ENCODE data around the gene ZFYVE27. TPM values are rescaled to one million over a fixed set of nuclear protein-coding genes. Genes with fewer than 3 reads are reported as not detected.
A peak's percentile ranks its signal among the peaks of the same experiment; 100 is the strongest.

ZFYVE27 gene
- total RNA-seq, 6 donors from 2014 or later = 20.5 to 51.3 (median 26.4) TPM

GRCh38 chr10:97791824-97792721 lies 55.1 kb downstream of the ZFYVE27 start:
- Histone ChIP-seq H3K4me1 (peaks cover 6 to 18% (median 14%) of the 10 kb centered on the region in 4 donors), H3K27ac (no peak overlapping the region), H3K4me3 (no peak overlapping the region), H3K36me3 (no peaks in the 10 kb centered on the region), H3K27me3 (no peaks in the 10 kb centered on the region), H3K9me3 (no peaks in the 10 kb centered on the region)
- DNase-seq = peak; percentile 40 to 70
- ATAC-seq (ENCODE audit: low FRiP score in 2 of 2) = peak; percentile 62 to 77
- TF ChIP-seq POLR2AphosphoS5 (IDR thresholded peaks at IDR 0.05) (no peak), CTCF (IDR thresholded peaks at IDR 0.05) (peak; percentile 84 to 88 (median 86))
- 26 to 31% methylated on average over 9 to 10 of the region's 13 CpGs for WGBS, 2 donors

- WGBS, 2 donors = 72 to 81% methylated on average over 4 of the region's 4 CpGs
- DNase-seq (no peak), ATAC-seq (ENCODE audit: low FRiP score in 2 of 2) (no peak)
- Histone ChIP-seq H3K4me1 (peaks cover 0 to 6% (median 4%) of the 10 kb centered on the region in 4 donors), H3K27me3 (no peaks in the 10 kb centered on the region), H3K36me3 (no peaks in the 10 kb centered on the region), H3K9me3 (peaks cover 0 to 6% (median 2%) of the 10 kb centered on the region in 4 donors), H3K4me3 (no peak overlapping the region), H3K27ac (no peak overlapping the region)
- no peak for TF ChIP-seq POLR2A (IDR thresholded peaks at IDR 0.05)
- no peak for TF ChIP-seq POLR2AphosphoS5 (IDR thresholded peaks at IDR 0.05)
- no peak for TF ChIP-seq CTCF (IDR thresholded peaks at IDR 0.05)
These were observed 59.0 kb downstream of the ZFYVE27 start for GRCh38 chr10:97795886-97796285.

- ATAC-seq (ENCODE audit: low FRiP score in 2 of 2) (no peak), DNase-seq (no peak)
- Histone ChIP-seq H3K36me3 (no peaks in the 10 kb centered on the region), H3K27me3 (no peaks in the 10 kb centered on the region), H3K4me1 (peaks cover 0 to 5% (median 4%) of the 10 kb centered on the region in 4 donors), H3K27ac (no peak overlapping the region), H3K9me3 (peaks cover 0 to 6% (median 2%) of the 10 kb centered on the region in 4 donors), H3K4me3 (no peak overlapping the region)
- TF ChIP-seq POLR2AphosphoS5 (IDR thresholded peaks at IDR 0.05) (no peak), EP300 (IDR thresholded peaks at IDR 0.05) (no peak), CTCF (IDR thresholded peaks at IDR 0.05) (no peak), POLR2A (IDR thresholded peaks at IDR 0.05) (no peak)
- 27 to 37% methylated on average over 3 of the region's 3 CpGs for WGBS, 2 donors
These were observed 59.7 kb downstream of the ZFYVE27 start for GRCh38 chr10:97796651-97797050.

DNA sequence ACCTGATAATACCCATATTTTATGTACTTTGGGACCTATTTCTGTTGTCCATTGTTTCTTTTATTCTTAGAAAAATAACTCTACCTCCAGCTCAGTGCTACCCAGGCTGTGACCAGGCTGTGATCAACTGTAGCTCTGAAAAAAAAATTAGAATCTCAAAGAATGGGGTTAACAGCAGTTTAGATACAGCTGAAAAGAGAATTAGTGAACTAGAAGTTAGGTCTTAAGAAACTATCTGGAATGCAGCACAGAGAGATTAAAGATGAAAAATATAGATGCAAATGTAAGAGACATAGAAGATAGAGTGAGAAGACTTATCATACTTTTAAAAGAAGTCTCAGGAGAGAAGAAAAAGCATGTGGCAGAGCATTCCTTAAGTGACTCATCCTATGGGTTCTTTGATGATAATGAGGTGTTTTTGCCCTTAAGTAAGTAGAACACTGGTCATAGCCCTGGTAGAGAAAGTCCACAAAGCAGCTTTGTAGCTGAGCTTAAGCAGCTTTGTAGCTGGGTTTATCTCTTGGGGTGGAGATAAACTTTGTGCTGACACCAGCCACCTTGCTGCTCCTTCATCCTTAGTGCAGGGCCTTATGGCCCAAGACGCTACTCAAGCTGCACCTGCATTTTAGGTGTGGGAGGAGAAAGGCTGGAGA lies 62.2 kb downstream of the ZFYVE27 start:
- WGBS, 2 donors = 94% methylated on average over 1 of the region's 1 CpG; no CpG with 5 or more reads in 1 of the 2 donors
- no peaks in the 10 kb centered on the region for H3K4me1 ChIP-seq
- H3K27ac ChIP-seq = no peak overlapping the region
- no peak overlapping the region for H3K4me3 ChIP-seq
- ATAC-seq (ENCODE audit: low FRiP score in 2 of 2) (no peak), DNase-seq (no peak)
- no peaks in the 10 kb centered on the region for H3K27me3 ChIP-seq
- peaks cover 0 to 6% (median 2%) of the 10 kb centered on the region in 4 donors for H3K9me3 ChIP-seq
- no peaks in the 10 kb centered on the region for H3K36me3 ChIP-seq
- no peak for TF ChIP-seq CTCF (IDR thresholded peaks at IDR 0.05)
- TF ChIP-seq POLR2A (IDR thresholded peaks at IDR 0.05) = no peak
- no peak for TF ChIP-seq EP300 (IDR thresholded peaks at IDR 0.05)
